ENCODE results near the gene GCNT3.
A peak's percentile ranks its signal among the peaks of the same experiment; 100 is the strongest.

Gene GCNT3

DNA sequence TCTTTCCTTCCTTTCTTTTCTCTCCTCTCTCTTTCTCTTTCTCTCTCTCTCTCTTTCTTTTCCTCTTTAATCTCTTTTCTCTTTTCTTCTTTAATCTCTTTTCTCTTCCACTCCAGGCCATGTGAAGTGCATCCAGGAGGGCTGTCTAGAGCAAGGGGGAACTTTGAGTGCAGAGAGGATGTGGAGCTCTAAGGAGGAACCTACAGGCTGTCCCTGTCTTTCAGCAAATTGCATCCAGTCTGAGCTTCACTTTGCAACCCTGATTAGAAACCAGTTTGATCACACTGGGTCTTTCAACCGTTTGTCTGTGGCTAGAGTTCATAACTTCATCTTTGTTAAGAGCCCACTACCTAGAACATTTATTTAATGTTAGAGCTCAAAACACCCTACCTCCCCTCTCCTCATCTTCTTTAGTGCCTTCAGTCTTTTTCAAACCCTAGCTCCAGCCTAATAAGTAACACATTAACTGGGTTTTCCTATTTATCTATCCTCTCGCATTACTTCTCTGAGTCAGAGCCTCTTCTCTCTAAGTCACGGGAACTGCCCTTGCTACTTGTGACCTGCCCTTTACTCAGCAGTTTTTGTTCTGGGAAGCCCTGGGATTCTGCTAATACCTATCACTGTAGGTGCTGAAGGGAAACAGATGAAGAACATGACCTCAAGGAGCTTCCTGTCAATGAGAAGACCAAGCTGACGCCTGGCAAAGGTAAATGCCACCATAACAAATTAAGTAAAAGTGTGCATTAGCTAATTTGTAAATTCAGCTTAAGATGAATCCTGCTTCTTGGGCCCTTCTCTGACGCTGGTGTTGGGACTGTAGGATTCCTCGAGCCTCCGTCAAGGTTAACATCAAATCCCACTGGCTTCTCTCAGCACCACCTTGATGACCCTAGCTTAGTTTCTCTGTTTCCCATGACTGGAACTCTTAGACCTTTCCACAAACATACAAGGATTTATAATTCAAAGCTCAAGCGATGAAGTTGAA, at the start of gene GCNT3:
Gene GCNT3, plus strand, starts transcription at position 508 of the 985 bp plus-strand sequence. CDS start 6,456 bp downstream, outside the sequence.
- DNase-seq (ENCODE audit: low read depth), result peak; percentile 60

- DNase-seq (ENCODE audit: low read depth), result no peak
Observed at GRCh38 chr15:59562448-59563186, 49.0 kb upstream of the GCNT3 start.

GRCh38 chr15:59565299-59565698, 46.3 kb upstream of the GCNT3 start:
- DNase-seq (ENCODE audit: low read depth), result no peak

- no peak for DNase-seq (ENCODE audit: low read depth)
Observed at GRCh38 chr15:59567324-59567723, 44.3 kb upstream of the GCNT3 start.

- no peak for DNase-seq (ENCODE audit: low read depth)
Observed at GRCh38 chr15:59569477-59569876, 42.1 kb upstream of the GCNT3 start.

GRCh38 chr15:59570315-59570714, 41.3 kb upstream of the GCNT3 start:
- DNase-seq (ENCODE audit: low read depth), result no peak

- DNase-seq (ENCODE audit: low read depth), result no peak
Observed at GRCh38 chr15:59571606-59572005, 40.0 kb upstream of the GCNT3 start.

DNA sequence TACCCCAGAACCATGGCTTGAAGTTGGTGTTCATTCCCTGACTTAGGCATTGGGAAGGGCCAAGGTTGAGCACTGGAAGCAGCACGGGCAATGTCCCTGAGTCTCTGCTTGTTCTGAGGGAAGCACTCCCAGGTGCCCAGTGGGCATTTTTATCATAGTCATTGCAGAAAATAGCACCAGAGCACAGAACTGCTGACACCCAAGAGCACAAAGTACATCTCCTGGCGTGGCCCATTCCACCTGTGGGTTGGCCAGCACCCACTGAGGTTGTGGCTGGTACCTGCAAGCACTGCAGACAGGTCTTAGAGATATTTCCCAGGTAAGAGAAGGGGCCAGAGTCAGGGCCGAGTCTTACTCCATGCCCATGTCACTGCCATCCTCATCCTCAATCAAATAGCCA, 28.5 kb upstream of the GCNT3 start:
- DNase-seq (ENCODE audit: low read depth), result no peak

DNA sequence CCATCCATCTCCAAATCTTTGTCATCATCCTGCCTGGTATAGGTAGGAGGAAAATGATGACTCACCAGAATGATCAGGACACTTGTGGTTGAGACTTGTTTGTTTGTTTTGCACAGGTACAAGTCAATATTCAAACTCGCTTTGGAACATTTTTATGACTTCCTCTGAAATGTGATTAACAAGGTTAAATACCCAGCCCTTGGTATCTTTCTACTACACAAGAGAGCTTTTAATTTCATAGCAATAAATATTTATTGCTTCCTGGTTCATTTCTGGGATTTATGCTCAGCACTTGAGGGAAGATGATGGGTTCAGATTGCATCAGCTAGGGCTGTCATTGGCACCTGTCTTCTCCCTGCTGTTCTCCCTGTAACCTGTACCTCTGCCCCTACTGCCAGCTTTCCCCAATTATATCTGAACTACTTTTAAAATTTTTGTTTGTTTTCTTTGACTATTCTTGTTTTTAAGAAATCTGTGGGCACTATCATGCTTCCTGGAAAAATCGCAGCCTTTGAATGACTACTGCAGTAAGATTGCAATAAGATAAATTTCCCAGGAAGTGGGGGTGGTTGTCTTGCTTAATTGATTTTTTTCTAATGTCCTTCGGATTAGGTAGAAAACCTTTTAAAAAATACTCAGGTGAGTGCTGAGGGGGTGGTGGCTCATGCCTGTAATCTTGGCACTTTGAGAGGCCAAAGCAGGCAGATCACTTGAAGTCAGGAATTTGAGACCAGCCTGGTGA, 24.3 kb upstream of the GCNT3 start:
- DNase-seq (ENCODE audit: low read depth), result no peak

DNA sequence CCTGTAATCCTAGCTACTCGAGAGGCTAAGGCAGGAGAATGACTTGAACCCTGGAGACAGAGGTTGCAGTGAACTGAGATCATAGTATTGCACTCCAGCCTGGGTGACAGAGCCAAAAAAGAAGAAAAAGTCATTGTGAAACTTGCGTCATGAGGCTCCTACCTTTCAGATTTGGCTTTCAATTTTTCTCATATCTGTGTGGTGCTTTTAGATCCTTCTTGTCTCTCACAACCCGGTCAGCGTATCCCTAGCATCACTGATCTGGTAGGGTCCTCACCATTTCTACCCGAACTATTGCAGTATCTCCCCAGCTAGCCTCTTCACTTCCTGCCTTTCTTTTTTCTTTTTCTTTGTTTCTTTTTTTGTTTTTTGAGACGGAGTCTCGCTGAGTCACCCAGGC, 21.6 kb upstream of the GCNT3 start:
- DNase-seq (ENCODE audit: low read depth), result no peak

DNA sequence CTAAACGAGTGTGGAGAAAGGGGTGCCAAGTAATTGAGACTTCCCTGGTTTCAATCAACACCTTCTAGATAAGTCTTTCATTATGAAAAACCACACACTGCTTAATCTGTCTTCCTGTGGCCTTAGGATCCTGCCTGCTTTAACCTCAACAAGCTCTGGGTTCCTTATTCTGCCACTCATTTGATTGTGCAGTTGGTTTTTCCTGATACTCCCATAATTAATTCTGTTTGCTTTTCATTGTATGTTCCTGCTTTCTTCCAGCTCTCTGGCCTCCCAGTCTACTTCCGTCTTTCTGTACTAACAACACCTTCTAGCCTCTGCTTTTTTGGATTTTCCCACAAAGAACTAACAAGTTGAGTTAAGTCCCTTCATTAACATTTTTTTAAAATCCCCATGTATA, 20.2 kb upstream of the GCNT3 start:
- DNase-seq (ENCODE audit: low read depth), result no peak

DNA sequence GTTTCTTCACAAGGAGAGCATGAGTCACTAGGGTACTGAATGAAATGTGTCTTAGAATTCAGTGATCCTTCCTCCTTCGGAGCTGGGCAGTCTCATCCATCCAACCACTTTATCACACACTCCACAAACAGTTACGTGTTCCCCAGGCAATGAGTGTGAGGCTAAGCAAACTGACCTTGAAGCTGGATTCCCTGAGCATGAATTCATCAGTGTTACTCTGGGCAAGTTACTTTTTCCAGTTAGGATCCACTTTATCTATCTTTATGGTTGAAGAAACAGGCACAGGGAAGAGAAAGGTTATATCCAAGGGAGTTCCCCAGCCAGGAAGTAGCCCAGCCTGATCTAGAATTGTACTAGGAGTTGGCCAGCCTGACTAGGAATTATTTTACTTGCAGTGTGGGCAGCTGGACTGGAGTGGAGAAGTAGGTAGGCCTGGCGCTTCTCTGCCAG, 17.1 kb upstream of the GCNT3 start:
- DNase-seq (ENCODE audit: low read depth), result peak; percentile 100

- DNase-seq (ENCODE audit: low read depth), result peak; percentile 53
Observed at GRCh38 chr15:59594991-59595390, 16.6 kb upstream of the GCNT3 start.

- no peak for DNase-seq (ENCODE audit: low read depth)
Observed at GRCh38 chr15:59595434-59595915, 16.1 kb upstream of the GCNT3 start.

- DNase-seq (ENCODE audit: low read depth), result no peak
Observed at GRCh38 chr15:59596640-59597039, 14.9 kb upstream of the GCNT3 start.

GRCh38 chr15:59598461-59598860, 13.1 kb upstream of the GCNT3 start:
- no peak for DNase-seq (ENCODE audit: low read depth)

GRCh38 chr15:59605994-59606393, 5.6 kb upstream of the GCNT3 start:
- DNase-seq (ENCODE audit: low read depth), result no peak

- no peak for DNase-seq (ENCODE audit: low read depth)
Observed at GRCh38 chr15:59609730-59610712, 1.6 kb upstream of the GCNT3 start.

- DNase-seq (ENCODE audit: low read depth), result no peak
Observed at GRCh38 chr15:59614153-59614552, 2.6 kb downstream of the GCNT3 start.

GRCh38 chr15:59615661-59616060, 4.1 kb downstream of the GCNT3 start:
- DNase-seq (ENCODE audit: low read depth), result no peak

DNA sequence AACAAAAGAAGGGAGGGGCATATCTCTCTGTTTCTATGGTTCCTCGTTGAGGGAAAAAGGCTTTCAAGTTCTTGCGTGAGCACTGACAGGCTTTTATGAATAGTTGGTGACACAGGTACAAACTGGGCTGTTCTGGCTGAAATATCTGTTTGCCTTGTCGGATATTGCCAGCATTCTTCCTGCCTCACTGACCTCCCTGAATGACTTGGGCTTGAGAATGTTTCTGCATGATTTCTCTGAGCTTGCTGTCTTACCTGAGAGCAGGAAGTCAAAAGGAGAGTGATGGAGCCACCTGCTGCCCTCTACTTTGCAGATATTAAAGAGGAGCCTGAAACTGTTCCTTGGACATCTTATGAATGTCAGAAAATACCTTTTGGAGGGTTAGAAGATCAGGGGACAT, 4.8 kb downstream of the GCNT3 start:
- no peak for DNase-seq (ENCODE audit: low read depth)
